ENCODE data around the gene NXF2.
"Not testable (repeated sequence)": the region's sequence is repeated elsewhere in the genome, so short reads cannot be mapped to it uniquely, and the experiment has no call there.

NXF2 gene, protein sequence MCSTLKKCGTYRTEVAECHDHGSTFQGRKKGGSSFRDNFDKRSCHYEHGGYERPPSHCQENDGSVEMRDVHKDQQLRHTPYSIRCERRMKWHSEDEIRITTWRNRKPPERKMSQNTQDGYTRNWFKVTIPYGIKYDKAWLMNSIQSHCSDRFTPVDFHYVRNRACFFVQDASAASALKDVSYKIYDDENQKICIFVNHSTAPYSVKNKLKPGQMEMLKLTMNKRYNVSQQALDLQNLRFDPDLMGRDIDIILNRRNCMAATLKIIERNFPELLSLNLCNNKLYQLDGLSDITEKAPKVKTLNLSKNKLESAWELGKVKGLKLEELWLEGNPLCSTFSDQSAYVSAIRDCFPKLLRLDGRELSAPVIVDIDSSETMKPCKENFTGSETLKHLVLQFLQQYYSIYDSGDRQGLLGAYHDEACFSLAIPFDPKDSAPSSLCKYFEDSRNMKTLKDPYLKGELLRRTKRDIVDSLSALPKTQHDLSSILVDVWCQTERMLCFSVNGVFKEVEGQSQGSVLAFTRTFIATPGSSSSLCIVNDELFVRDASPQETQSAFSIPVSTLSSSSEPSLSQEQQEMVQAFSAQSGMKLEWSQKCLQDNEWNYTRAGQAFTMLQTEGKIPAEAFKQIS

DNA sequence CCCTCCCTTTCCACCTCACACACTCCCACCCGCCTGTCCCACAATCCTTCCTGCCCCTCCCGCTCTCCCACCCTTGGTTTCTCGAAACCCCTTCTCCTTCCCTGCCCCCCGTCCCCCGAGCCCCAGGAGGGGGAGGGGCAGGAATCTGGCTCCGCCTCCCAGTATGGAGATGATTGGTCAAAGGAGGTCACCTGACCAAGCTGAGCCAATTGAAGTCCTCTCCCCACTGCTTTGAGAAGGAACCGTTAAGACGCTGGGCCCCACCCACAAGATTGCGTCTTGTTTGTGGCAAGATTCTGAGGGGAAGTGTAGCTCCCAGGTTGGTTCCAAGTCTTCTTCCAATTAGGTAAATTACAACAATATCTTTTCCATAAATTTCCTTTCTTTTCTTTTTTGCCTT lies at the start of gene NXF2:
NXF2 (plus strand) TSS at position 275 of the 400 bp plus-strand sequence. CDS start 59,912 bp downstream, outside the sequence.
- DNase-seq (ENCODE audit: low read depth), result not testable (repeated sequence)

DNA sequence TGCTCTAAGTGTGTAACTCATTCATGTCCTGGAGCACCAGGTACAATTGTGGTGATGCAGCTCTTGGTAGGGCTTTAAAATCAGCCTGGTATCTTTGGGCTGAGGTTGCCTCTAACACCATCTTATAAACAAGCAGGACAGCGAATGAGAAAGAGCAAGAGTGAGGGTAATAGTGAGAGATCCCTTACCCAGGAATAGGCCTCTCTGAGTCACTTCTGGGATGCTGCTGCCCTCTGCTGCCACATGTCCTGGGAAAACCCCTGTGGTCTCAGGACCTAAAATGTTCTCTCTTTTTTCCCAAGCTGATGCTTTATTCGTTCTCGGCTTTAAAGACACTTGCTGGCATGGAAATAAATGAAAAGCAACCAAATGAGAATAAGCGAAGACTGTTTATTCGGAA lies 39.0 kb upstream of the NXF2 start:
- DNase-seq (ENCODE audit: low read depth), result not testable (repeated sequence)

GRCh38 chrX:102214986-102215385 lies 32.0 kb upstream of the NXF2 start, which contains the start of gene TCP11X1:
TCP11X1 (plus strand) TSS chrX:102215301.
- not testable (repeated sequence) for DNase-seq (ENCODE audit: low read depth)

GRCh38 chrX:102216497-102216896 lies 30.5 kb upstream of the NXF2 start:
- not testable (repeated sequence) for DNase-seq (ENCODE audit: low read depth)

DNA sequence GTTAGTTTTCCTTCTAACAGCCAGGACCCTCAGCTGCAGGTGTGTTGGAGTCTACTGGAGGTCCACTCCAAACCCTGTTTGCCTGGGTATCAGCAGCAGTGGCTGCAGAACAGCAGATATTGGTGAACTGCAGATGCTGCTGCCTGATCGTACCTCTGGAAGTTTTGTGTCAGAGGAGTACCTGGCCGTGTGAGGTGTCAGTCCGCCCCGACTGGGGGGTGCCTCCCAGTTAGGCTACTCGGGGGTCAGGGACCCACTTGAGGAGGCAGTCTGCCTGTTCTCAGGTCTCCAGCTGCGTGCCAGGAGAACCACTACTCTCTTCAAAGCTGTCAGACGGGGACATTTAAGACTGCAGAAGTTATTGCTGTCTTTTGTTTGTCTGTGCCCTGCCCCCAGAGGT lies 11.3 kb upstream of the NXF2 start:
- not testable (repeated sequence) for DNase-seq (ENCODE audit: low read depth)

DNA sequence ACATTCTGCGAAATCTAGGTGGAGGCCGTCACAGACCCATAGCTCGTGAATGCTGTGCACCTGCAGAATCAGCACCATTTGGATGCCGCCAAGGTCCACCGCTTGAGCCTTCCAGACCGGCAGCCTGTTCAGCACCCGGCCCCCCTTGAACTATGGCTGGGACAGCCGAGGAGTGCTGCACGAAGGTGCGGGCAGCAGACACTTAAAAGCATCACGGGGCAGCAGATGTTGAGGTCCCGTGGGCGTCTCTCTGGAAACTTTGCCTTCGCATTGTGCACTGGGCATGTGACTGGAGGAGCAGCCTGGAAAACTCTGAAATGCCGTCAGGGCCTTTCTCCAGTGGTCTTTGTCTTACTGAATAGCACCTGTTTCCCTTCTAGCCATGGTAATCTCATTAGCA lies 6.7 kb upstream of the NXF2 start:
- not testable (repeated sequence) for DNase-seq (ENCODE audit: low read depth)

DNA sequence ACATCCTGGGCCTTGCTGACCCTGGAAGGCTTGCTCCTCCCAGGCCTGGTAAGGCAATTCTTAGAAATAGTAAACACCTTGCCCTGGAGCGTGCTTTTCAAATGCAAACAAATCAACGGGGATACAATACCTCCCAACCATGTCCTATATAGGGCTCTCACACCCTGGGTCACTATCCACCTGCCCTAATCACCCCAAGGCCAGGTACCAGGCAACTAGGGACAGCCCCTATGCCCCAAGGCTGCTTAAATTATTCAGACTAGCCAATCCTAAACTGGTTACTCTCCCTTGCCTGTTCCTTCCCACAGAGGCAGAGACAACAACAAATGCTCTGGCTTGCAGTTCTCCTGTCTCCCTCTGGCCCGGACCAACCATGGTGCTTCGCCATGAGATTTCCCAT lies 25.3 kb downstream of the NXF2 start:
- DNase-seq (ENCODE audit: low read depth), result not testable (repeated sequence)

DNA sequence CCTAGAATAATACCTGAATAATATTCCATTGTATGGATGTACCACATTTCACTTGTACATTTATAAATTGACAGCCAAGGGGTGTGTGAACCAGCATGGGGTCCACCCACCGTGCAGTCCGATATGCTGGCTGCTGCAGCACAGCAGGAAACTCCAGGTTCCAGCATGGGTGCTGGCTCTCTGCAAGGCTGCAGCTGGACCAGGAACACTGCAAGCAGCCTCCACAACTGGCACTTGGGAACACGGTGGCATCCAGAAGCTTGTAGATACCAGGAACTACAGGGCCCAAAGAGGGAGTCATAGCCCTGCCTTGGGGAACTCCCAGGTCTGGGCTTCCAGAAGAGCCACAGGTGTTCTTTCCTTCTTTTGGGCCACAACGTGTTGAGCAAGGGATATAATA lies 91.2 kb downstream of the NXF2 start:
- DNase-seq (ENCODE audit: low read depth), result no peak

GRCh38 chrX:102339312-102340298 lies 92.6 kb downstream of the NXF2 start:
- no peak for DNase-seq (ENCODE audit: low read depth)

- DNase-seq (ENCODE audit: low read depth), result no peak
These were observed 94.9 kb downstream of the NXF2 start for GRCh38 chrX:102341867-102342266.

DNA sequence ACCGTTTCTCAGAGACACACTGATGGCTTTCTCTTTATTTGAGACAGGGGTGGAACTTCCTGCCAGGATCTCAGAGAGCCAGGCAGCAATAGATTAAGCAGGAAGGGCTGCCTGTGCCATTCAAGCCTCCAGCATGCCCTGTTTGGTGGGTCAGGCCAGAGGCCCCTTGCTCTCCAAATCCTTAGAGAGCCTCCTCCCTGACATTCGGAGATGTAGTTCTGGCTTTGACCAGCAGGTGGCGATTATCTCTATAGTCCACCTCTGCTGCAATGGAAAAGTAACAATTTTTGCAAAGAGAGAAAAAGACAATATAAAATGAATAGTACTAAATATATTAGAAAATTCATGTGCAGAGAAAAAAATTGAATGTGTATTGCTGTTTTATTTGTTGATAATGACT lies 98.9 kb downstream of the NXF2 start:
- peak; percentile 30 for DNase-seq (ENCODE audit: low read depth)

All from activated T-cell treated with anti-CD3 and anti-CD28 coated beads for 48 hours (primary cell).